GM21390 (cell line): ENCODE results near the gene OSBPL5.

Experiments used
- ATAC-seq: cut with Tn5 transposase; IDR thresholded peaks from one replicate; pipeline ENCODE4 v1.9.1; 2021; ENCODE audit not compliant: unreplicated experiment

OSBPL5 gene

GRCh38 chr11:3164138-3164551, 965 bp downstream of the OSBPL5 start:
- ATAC-seq = no peak

- no peak for ATAC-seq
Observed at GRCh38 chr11:3163241-3163981, 1.7 kb downstream of the OSBPL5 start.

GRCh38 chr11:3162410-3163240, 2.5 kb downstream of the OSBPL5 start:
- no peak for ATAC-seq

- ATAC-seq = no peak
Observed at GRCh38 chr11:3161720-3162409, 3.2 kb downstream of the OSBPL5 start.

- no peak for ATAC-seq
Observed at GRCh38 chr11:3161309-3161708, 3.8 kb downstream of the OSBPL5 start.

GRCh38 chr11:3160252-3161031, 4.7 kb downstream of the OSBPL5 start:
- no peak for ATAC-seq

- no peak for ATAC-seq
Observed at GRCh38 chr11:3159296-3160190, 5.6 kb downstream of the OSBPL5 start.

- ATAC-seq = no peak
Observed at GRCh38 chr11:3158821-3159220, 6.3 kb downstream of the OSBPL5 start.

- ATAC-seq = no peak
Observed at GRCh38 chr11:3158131-3158591, 6.9 kb downstream of the OSBPL5 start.

GRCh38 chr11:3157381-3158130, 7.6 kb downstream of the OSBPL5 start:
- no peak for ATAC-seq

- ATAC-seq = no peak
Observed at GRCh38 chr11:3156661-3157311, 8.3 kb downstream of the OSBPL5 start.

- no peak for ATAC-seq
Observed at GRCh38 chr11:3156282-3156660, 8.8 kb downstream of the OSBPL5 start.

- ATAC-seq = no peak
Observed at GRCh38 chr11:3155691-3156258, 9.3 kb downstream of the OSBPL5 start.

GRCh38 chr11:3155216-3155615, 9.9 kb downstream of the OSBPL5 start:
- no peak for ATAC-seq

- no peak for ATAC-seq
Observed at GRCh38 chr11:3154001-3154599, 11.0 kb downstream of the OSBPL5 start.

GRCh38 chr11:3153291-3153861, 11.7 kb downstream of the OSBPL5 start:
- ATAC-seq = no peak

- ATAC-seq = no peak
Observed at GRCh38 chr11:3152471-3153110, 12.5 kb downstream of the OSBPL5 start.
